Neural cell (in vitro differentiated cells): ENCODE results near the gene AKAP6. TPM values are rescaled to one million over a fixed set of nuclear protein-coding genes. Genes with fewer than 3 reads are reported as not detected.

Experiments
- H2AFZ ChIP-seq: fragments of 200-600, 300-800 bp; sonication (generic), shearing (Covaris generic); 2 replicates; pipeline ENCODE4 v1.6.0; 2014; ENCODE audit warnings: low read depth, mild to moderate bottlenecking, antibody characterized with exemption, low read length, moderate library complexity
- H3F3A ChIP-seq: fragments of 200-600 bp; shearing (Covaris generic); 2 replicates; pipeline ENCODE4 v1.6.1; 2016; ENCODE audit warnings: mild to moderate bottlenecking, moderate library complexity, mixed read lengths, antibody characterized with exemption, low read length; ENCODE audit not compliant: insufficient read depth, poor library complexity, severe bottlenecking
- H3K27ac ChIP-seq: fragments of 200-600, 300-800 bp; sonication (generic), shearing (Covaris generic); 2 replicates; pipeline ENCODE4 v1.5.1; 2014; ENCODE audit warnings: mild to moderate bottlenecking, low read length, moderate library complexity
- H3K27me3 ChIP-seq: fragments of 300-800, 200-600 bp; sonication (generic), shearing (Covaris generic); 2 replicates; pipeline ENCODE4 v1.6.0; 2014; ENCODE audit warnings: mild to moderate bottlenecking, low read depth, low read length, moderate library complexity; ENCODE audit not compliant: insufficient read depth
- H3K36me3 ChIP-seq: fragments of 300-800, 200-600 bp; sonication (generic), shearing (Covaris generic); 2 replicates; pipeline ENCODE4 v1.5.1; 2014; ENCODE audit warnings: mild to moderate bottlenecking, antibody characterized with exemption, low read length, moderate library complexity; ENCODE audit not compliant: insufficient read depth
- H3K4me2 ChIP-seq: fragments of 300-800, 200-600 bp; sonication (generic), shearing (Covaris generic); 2 replicates; pipeline ENCODE4 v1.6.0; 2014; ENCODE audit warnings: mild to moderate bottlenecking, low read length
- H3K4me3 ChIP-seq: fragments of 300-800, 200-600 bp; sonication (generic), shearing (Covaris generic); 2 replicates; pipeline ENCODE4 v1.5.1; 2014; ENCODE audit warnings: mild to moderate bottlenecking, low read length, moderate library complexity
- H3K79me2 ChIP-seq: fragments of 200-600 bp; shearing (Covaris generic); replicated peaks from 2 replicates; pipeline ENCODE4 v1.6.0; 2014; ENCODE audit warnings: mild to moderate bottlenecking, low read length, moderate library complexity; ENCODE audit not compliant: insufficient read depth
- H3K9ac ChIP-seq: fragments of 300-800, 200-600 bp; sonication (generic), shearing (Covaris generic); 2 replicates; pipeline ENCODE4 v1.6.1; 2016; ENCODE audit warnings: mild to moderate bottlenecking, low read length, mixed read lengths
- H3K9me2 ChIP-seq: fragments of 200-600 bp; shearing (Covaris generic); 2 replicates; pipeline ENCODE4 v1.6.1; 2016; ENCODE audit warnings: mild to moderate bottlenecking, low read length, mixed read lengths; ENCODE audit not compliant: insufficient read depth
- H3K9me3 ChIP-seq: fragments of 200-600, 300-800 bp; sonication (generic), shearing (Covaris generic); 2 replicates; pipeline ENCODE4 v1.6.1; 2016; ENCODE audit warnings: mild to moderate bottlenecking, mixed run types, low read length, moderate library complexity, mixed read lengths
- H4K20me1 ChIP-seq: fragments of 200-600 bp; shearing (Covaris generic); 2 replicates; pipeline ENCODE4 v1.6.1; 2016; ENCODE audit warnings: mild to moderate bottlenecking, mixed run types; ENCODE audit not compliant: insufficient read depth
- CTCF ChIP-seq: fragments of 450-650 bp; IDR thresholded peaks from 2 replicates; pipeline ENCODE4 v1.5.1; 2014; ENCODE audit warnings: antibody characterized with exemption, mild to moderate bottlenecking, moderate library complexity; ENCODE audit not compliant: poor library complexity, severe bottlenecking
- EP300 ChIP-seq: fragments of 450-650 bp; conservative IDR thresholded peaks from 2 replicates; pipeline ENCODE4 v1.6.1; 2014; ENCODE audit warnings: antibody characterized with exemption, mild to moderate bottlenecking, moderate library complexity; ENCODE audit not compliant: poor library complexity, severe bottlenecking
- EZH2 ChIP-seq: fragments of 200-600, 300-800 bp; shearing (Covaris generic), sonication (generic); IDR thresholded peaks from 2 replicates; pipeline ENCODE4 v1.6.1; 2014; ENCODE audit warnings: antibody characterized with exemption, low read length, borderline replicate concordance, mild to moderate bottlenecking; ENCODE audit not compliant: insufficient read depth, poor library complexity, severe bottlenecking
- MXI1 ChIP-seq: fragments of 450-650 bp; conservative IDR thresholded peaks from 2 replicates; pipeline ENCODE4 v1.6.1; 2014; ENCODE audit warnings: antibody characterized with exemption, mild to moderate bottlenecking; ENCODE audit not compliant: poor library complexity, severe bottlenecking
- POLR2AphosphoS5 ChIP-seq: IDR thresholded peaks from 2 replicates; pipeline ENCODE4 v1.6.1; 2012
- RAD21 ChIP-seq: fragments of 450-650 bp; conservative IDR thresholded peaks from 2 replicates; pipeline ENCODE4 v1.6.1; 2014; ENCODE audit warnings: antibody characterized with exemption, mild to moderate bottlenecking, moderate library complexity
- REST ChIP-seq: IDR thresholded peaks from 2 replicates; pipeline ENCODE4 v1.6.1; 2012; ENCODE audit warnings: borderline replicate concordance
- SMC3 ChIP-seq: fragments of 450-650 bp; conservative IDR thresholded peaks from 2 replicates; pipeline ENCODE4 v1.6.1; 2014; ENCODE audit warnings: antibody characterized with exemption, mild to moderate bottlenecking, moderate library complexity; ENCODE audit not compliant: poor library complexity
- TAF1 ChIP-seq: IDR thresholded peaks from 2 replicates; pipeline ENCODE4 v1.6.1; 2012; ENCODE audit warnings: low read depth
- polyA plus RNA-seq: library from polyadenylated mRNA; depleted of rRNA; stranded (reverse); fragments of >200 nt; gene quantifications from 2 replicates; pipeline ENCODE4 v1.2.3, GENCODE V29; 2014

AKAP6 gene
- polyA plus RNA-seq, 1 donor from 2014 or later, result 15.8 TPM

DNA sequence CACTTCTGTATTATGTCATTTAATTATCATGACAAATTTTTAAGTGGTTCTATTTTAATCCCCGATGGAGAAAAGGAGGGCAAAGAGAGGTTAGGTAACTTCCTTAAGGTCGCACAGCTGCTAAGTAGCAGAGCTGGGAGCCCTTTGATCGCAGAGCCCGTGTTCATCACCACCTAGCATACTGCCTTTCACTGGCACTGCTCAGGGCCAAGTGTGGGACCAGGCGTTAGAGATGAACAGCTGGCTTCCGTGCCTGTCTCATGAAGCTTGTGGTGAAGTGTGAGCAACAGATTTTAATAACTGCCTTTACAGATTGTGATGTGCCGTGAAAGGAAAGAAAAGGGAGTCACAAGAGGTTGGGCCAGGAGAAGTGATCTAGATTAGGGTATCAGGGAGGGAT lies 273.6 kb downstream of the AKAP6 start:
- Histone ChIP-seq H3K27ac (no peak overlapping the region), H3K9ac (no peak overlapping the region), H3K4me2 (no peak overlapping the region), H3K27me3 (no peaks in the 10 kb centered on the region), H3K9me2 (no peaks in the 10 kb centered on the region), H3K36me3 (peaks cover 3% of the 10 kb centered on the region), H3F3A (no peaks in the 10 kb centered on the region), H2AFZ (no peak overlapping the region), H4K20me1 (no peaks in the 10 kb centered on the region), H3K79me2 (no peaks in the 10 kb centered on the region), H3K9me3 (no peaks in the 10 kb centered on the region), H3K4me3 (no peak overlapping the region)
- TF ChIP-seq POLR2AphosphoS5 (no peak), EZH2 (no peak)

DNA sequence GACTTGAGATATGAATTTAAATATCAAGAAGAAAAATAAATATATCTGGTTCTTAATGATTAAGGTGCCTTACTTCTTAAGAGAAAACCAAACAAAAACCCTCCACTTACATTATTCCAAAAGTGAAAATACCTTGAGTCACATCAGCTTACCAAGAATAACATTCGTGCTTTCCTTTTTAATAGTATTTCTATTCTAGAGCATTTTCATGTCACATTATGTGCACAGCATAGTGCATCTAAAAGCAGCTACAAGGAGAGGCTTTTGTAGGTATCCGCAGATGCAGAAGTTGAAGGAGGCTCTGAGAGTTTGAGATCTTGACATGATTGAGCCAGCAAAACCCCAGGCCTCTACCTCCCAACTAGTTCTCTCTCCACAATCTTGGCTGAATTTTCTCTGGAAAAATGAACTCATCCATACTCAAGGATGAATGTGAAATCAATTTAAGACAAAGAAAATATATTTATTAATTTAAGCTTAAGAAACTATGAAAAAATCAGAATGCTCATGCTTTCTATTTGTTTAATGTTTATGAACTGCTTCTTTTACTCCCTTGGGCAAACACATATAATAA lies 275.0 kb downstream of the AKAP6 start:
- H3F3A ChIP-seq, result no peaks in the 10 kb centered on the region
- no peaks in the 10 kb centered on the region for H3K9me3 ChIP-seq
- peaks cover 3% of the 10 kb centered on the region for H3K36me3 ChIP-seq
- no peak overlapping the region for H3K4me2 ChIP-seq
- no peak overlapping the region for H3K9ac ChIP-seq
- no peaks in the 10 kb centered on the region for H3K27me3 ChIP-seq
- no peak overlapping the region for H2AFZ ChIP-seq
- TF ChIP-seq REST (no peak), CTCF (no peak), RAD21 (no peak), SMC3 (no peak), MXI1 (no peak), EP300 (no peak), EZH2 (no peak), POLR2AphosphoS5 (no peak), TAF1 (no peak)
- H3K79me2 ChIP-seq, result no peaks in the 10 kb centered on the region
- H3K27ac ChIP-seq, result no peak overlapping the region
- H4K20me1 ChIP-seq, result no peaks in the 10 kb centered on the region
- H3K9me2 ChIP-seq, result no peaks in the 10 kb centered on the region
- H3K4me3 ChIP-seq, result no peak overlapping the region

DNA sequence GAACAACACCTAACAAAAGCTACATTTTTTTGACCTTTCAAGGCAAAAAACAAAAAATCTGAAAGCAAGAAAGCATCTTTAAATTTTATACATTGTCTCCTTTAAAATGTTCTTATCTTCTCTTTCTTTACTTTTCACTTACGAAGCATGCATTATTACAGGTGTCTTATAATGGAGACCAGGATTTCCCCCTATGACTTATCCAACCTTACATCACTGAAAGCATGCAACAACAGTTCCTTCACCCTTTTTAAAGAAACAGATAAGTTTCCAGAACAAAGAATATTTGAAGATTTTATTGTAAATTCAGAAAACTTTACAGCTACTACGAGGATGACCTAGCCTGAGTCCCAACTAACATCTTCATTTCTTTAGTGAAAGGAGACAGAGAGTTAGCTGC lies 277.2 kb downstream of the AKAP6 start:
- H3K4me3 ChIP-seq, result no peak overlapping the region
- no peaks in the 10 kb centered on the region for H3F3A ChIP-seq
- H3K4me2 ChIP-seq, result no peak overlapping the region
- TF ChIP-seq EZH2, result no peak
- no peaks in the 10 kb centered on the region for H3K9me3 ChIP-seq
- no peak overlapping the region for H3K27ac ChIP-seq
- no peaks in the 10 kb centered on the region for H3K27me3 ChIP-seq
- H3K9me2 ChIP-seq, result no peaks in the 10 kb centered on the region
- H3K36me3 ChIP-seq, result peaks cover 3% of the 10 kb centered on the region
- no peak overlapping the region for H2AFZ ChIP-seq
- no peaks in the 10 kb centered on the region for H4K20me1 ChIP-seq
- no peak overlapping the region for H3K9ac ChIP-seq
- no peaks in the 10 kb centered on the region for H3K79me2 ChIP-seq
